Measurements from ENCODE around the gene COMMD7.

The COMMD7 gene

DNA sequence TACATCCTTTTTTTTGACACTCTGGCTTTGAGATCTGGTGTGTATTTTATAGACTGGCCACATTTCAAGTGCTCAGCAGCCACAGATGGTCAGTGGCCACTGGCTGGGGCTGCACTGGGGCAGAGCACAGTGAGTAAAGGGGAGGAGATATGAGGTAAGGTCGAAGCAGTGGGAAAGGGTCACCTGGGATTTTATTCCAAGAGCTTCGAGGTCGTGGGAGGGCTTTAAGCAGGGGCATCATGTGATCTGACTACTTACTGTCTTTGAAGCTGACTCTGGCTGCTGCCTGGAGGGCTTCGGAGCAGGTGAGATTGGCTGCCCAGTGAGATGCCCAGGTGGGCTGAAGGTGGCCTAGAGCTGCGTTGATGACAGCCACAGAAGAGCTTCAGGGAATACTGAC lies 76.2 kb downstream of the COMMD7 start:
- peaks cover 6% of the 10 kb centered on the region for H3K27me3 Mint-ChIP-seq (ENCODE audit: low read depth, poor library complexity)
- H3K9me3 Mint-ChIP-seq: no peaks in the 10 kb centered on the region
- H3K27ac Mint-ChIP-seq: peak overlapping the region; percentile 70
- TF ChIP-seq CTCF (IDR thresholded peaks at IDR 0.05): no peak
- H3K4me1 Mint-ChIP-seq: peaks cover 46% of the 10 kb centered on the region
- H3K36me3 Mint-ChIP-seq (ENCODE audit: low read depth): no peaks in the 10 kb centered on the region
- H3K4me3 Mint-ChIP-seq: no peak overlapping the region
- DNase-seq: no peak

DNA sequence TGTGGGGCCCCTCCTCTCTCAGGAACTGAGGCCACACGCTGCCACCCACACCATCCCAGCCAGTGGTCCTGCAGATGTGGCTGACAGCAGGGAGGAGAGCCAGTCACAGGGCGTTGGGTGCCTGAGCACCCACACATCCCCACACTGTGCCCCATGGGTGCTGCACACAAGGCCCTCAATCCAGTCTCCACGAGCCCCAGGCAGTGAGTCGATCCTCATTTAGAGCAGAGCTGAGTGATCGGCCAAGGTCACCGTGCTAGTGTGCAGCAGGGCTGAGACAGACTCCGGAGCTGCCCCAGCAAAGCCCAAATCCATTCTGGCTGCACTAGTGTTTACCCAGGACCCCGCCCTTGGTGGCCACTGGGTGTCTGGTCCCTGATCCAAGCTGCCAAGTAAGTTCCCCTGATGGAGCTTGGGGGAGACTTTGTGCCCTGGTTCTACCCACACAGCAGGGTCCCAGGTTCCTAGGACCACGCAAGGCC lies 78.5 kb downstream of the COMMD7 start:
- Mint-ChIP-seq H3K36me3 (ENCODE audit: low read depth) (peaks cover 6% of the 10 kb centered on the region), H3K27me3 (ENCODE audit: low read depth, poor library complexity) (peaks cover 6% of the 10 kb centered on the region), H3K4me3 (no peak overlapping the region), H3K9me3 (peaks cover 4% of the 10 kb centered on the region), H3K4me1 (peaks cover 41% of the 10 kb centered on the region), H3K27ac (peak overlapping the region; percentile 96)
- TF ChIP-seq CTCF (IDR thresholded peaks at IDR 0.05): no peak
- DNase-seq: no peak

DNA sequence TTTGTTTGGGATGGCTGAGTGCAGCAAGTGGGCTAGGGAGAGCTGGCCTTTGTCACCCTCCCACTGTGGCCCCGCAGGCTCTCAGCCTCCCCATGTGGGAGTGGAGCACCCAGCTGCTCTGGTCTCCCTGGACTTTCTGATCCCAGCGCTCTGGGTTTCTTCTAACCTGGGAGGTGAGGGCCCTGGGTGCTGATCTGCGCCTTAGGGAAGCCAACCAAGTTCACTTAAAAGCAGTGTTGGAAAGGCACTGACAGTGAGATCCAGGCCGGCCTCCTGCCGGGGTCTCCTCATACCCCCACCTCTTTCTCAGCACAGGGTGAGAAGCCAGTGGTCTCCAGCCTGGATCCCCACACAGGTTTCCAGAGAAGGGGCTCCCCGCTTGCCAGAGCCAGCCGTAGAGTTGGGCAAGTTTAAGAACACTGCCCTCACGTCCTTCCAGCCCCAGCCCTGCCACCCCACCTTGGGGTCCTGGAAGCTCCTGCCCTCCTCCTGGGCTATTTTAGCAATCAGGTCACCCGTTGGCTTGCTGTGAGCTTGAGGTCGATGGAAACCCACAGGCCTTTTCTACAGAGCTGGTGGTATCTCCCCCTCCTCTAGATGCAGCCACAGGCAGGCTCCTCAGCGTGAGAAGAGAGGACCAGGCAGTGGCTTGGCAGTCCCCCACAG lies 79.1 kb downstream of the COMMD7 start:
- DNase-seq: no peak
- no peak for TF ChIP-seq CTCF (IDR thresholded peaks at IDR 0.05)
- Mint-ChIP-seq H3K27ac (peak overlapping the region; percentile 94), H3K4me1 (peaks cover 41% of the 10 kb centered on the region), H3K9me3 (peaks cover 4% of the 10 kb centered on the region), H3K36me3 (ENCODE audit: low read depth) (peaks cover 6% of the 10 kb centered on the region), H3K4me3 (no peak overlapping the region), H3K27me3 (ENCODE audit: low read depth, poor library complexity) (peaks cover 6% of the 10 kb centered on the region)

DNA sequence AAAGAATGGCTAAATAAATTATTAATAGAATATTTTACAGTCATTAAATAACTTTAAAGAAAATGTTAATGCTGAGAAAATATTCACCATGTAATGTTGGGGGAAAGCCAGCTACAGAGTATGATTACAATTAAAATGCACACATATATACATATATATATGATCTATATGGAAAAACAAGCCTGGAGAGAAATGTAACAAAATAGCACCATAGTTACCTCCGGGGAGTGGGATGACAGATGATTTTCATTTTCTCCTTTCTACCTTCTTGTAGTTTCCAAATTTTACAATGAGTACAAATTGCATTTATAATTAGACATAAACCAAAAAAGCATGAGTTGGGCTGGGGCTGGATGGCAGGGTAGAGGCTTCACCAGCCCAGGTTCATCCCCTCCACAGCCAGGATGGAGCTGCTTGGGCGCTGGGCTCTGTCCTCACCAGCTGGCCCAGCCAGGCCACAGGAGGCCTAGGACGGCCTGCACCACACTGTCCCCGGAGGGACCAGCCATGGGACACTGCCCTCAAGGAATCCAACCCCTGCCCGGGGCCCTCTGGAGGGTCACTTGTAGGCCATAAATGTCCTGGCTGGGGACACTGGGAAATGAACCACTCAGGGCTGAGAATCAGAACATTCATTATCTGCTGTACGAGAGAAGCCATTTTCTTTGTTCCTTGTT lies 79.8 kb downstream of the COMMD7 start:
- Mint-ChIP-seq H3K27me3 (ENCODE audit: low read depth, poor library complexity) (peaks cover 6% of the 10 kb centered on the region), H3K4me3 (no peak overlapping the region), H3K27ac (peak overlapping the region; percentile 94), H3K36me3 (ENCODE audit: low read depth) (peaks cover 6% of the 10 kb centered on the region), H3K4me1 (peaks cover 41% of the 10 kb centered on the region), H3K9me3 (peaks cover 4% of the 10 kb centered on the region)
- peak; percentile 70 for DNase-seq
- TF ChIP-seq CTCF (IDR thresholded peaks at IDR 0.05): no peak

DNA sequence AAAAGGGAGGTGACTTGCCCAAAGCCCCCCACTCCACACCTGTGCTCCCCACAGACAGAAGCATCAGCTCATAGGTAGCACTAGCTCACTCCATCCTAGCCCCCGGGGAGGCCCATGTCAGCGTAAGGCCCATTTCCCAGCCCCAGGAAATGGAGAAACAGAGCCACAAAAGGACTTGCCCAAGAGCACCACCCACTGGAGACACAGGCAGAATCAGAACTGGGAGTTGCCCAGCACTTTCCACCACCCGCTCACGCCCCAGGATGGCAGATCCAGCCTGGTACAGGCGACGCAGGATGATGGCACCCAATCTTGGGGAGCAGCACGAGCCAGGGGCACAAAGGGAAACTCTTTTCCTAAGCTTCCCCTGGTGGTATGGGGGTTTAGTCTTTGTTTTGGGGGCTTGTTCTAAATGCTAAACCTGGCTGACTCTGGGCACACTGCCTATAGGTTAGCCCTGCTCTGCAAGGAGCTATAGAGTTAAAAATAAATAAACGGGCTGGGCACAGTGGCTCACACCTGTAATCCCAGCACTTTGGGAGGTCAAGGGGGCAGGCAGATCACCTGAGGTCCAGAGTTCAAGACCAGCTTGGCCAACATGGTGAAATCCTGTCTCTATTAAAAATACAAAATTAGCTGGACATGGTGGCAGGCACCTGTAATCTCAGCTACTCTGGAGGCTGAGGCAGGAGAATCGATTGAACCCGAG lies 81.3 kb downstream of the COMMD7 start:
- DNase-seq: no peak
- Mint-ChIP-seq H3K4me3 (no peak overlapping the region), H3K27me3 (ENCODE audit: low read depth, poor library complexity) (peaks cover 1% of the 10 kb centered on the region), H3K4me1 (peaks cover 30% of the 10 kb centered on the region), H3K9me3 (peaks cover 4% of the 10 kb centered on the region), H3K27ac (no peak overlapping the region), H3K36me3 (ENCODE audit: low read depth) (peaks cover 6% of the 10 kb centered on the region)
- no peak for TF ChIP-seq CTCF (IDR thresholded peaks at IDR 0.05)
